GM12875 (cell line): ENCODE measurements around the gene ANKRD31.

Source experiments
- H3K4me3 ChIP-seq: one replicate; pipeline ENCODE4 v1.5.1; 2011; ENCODE audit warnings: low read depth, low read length, control low read depth
- TF ChIP-seq, protein P1 (sequence below): IDR thresholded peaks from 2 replicates; pipeline ENCODE4 v1.5.1; 2011; ENCODE audit warnings: low read depth, mild to moderate bottlenecking, control low read depth, inconsistent platforms, low read length, moderate library complexity, borderline replicate concordance; ENCODE audit not compliant: insufficient read depth

The ANKRD31 gene

DNA sequence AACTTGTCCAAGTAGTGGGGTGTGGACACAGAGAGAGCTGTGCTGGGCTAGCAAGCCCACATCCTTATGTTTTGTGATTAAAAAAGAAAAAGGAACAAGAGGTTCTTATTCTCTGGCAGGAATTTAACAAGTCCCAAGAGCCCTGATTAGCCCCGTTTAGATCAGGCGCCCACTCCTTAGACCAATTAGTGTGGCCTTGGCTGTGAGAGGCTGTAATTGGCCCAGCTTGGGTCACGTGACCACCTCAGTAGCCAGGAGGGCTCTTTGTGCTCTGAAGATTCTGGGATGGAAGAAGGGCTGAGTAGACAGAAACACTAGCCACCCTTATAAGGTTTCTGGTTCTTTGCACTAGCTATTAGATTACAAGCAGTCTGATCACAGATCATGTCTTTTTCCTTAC, 215.5 kb downstream of the ANKRD31 start:
- TF ChIP-seq, protein P1, sequence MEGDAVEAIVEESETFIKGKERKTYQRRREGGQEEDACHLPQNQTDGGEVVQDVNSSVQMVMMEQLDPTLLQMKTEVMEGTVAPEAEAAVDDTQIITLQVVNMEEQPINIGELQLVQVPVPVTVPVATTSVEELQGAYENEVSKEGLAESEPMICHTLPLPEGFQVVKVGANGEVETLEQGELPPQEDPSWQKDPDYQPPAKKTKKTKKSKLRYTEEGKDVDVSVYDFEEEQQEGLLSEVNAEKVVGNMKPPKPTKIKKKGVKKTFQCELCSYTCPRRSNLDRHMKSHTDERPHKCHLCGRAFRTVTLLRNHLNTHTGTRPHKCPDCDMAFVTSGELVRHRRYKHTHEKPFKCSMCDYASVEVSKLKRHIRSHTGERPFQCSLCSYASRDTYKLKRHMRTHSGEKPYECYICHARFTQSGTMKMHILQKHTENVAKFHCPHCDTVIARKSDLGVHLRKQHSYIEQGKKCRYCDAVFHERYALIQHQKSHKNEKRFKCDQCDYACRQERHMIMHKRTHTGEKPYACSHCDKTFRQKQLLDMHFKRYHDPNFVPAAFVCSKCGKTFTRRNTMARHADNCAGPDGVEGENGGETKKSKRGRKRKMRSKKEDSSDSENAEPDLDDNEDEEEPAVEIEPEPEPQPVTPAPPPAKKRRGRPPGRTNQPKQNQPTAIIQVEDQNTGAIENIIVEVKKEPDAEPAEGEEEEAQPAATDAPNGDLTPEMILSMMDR, result no peak

GRCh38 chr5:75020016-75020656, 216.5 kb downstream of the ANKRD31 start:
- no peak overlapping the region for H3K4me3 ChIP-seq
- TF ChIP-seq, protein P1, result no peak

More for the DNA sequence above, 215.5 kb downstream of the ANKRD31 start:
- no peak overlapping the region for H3K4me3 ChIP-seq

DNA sequence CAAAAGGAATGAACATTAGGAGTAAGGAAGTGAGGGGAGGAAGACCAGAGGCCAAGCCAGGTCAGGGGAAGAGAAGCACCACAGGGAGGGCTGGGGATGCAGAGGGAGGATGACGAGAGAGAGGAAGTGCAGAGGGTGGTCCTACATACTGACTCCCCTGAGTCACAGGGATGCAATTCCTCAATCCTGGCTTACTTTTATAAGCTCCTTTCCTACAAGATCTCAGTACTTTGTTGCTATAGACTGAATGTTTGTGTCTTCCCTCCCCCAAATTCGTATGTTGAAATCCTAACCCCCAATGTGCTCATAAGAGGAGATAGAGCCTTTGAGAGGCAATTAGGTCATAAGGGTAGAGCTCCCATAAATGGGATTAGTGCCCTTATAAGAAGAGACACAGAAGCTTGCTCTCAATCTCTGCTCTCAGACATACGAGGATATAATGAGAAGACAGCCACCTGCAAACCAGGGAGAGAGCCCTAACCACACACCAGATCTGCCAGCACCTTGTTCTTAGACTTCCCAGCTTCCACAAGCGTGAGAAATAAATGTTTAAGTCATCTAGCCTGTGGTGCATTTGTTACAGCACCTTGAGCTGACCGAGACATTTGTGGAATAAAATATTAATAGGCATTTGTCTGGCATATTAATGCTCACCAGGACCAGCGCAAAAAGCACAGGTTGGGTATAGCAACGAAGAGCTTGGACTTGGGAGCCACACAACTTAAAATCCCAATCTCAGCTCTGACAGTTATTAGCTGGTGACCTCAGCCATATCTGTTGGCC, 217.7 kb downstream of the ANKRD31 start:
- no peak overlapping the region for H3K4me3 ChIP-seq
- TF ChIP-seq, protein P1, result no peak
